ENCODE measurements around the gene SLC25A6.
"Not testable (repeated sequence)": the region's sequence is repeated elsewhere in the genome, so short reads cannot be mapped to it uniquely, and the experiment has no call there.

Gene SLC25A6

GRCh38 chrX:1360171-1360570 lies 31.7 kb downstream of the SLC25A6 start:
- H3K4me1 ChIP-seq (ENCODE audit: control insufficient read depth, insufficient read depth, low read length): peaks cover 8% of the 10 kb centered on the region
- H3K27me3 ChIP-seq (ENCODE audit: control insufficient read depth, insufficient read depth, low read length): no peaks in the 10 kb centered on the region

GRCh38 chrX:1359477-1359873 lies 32.4 kb downstream of the SLC25A6 start:
- peaks cover 16% of the 10 kb centered on the region for H3K36me3 ChIP-seq (ENCODE audit: control insufficient read depth, insufficient read depth, low read length)
- H3K4me3 ChIP-seq (ENCODE audit: low read depth, low read length): no peak overlapping the region
- H3K27me3 ChIP-seq (ENCODE audit: control insufficient read depth, insufficient read depth, low read length): no peaks in the 10 kb centered on the region
- H3K4me1 ChIP-seq (ENCODE audit: control insufficient read depth, insufficient read depth, low read length): peaks cover 8% of the 10 kb centered on the region
- H3K9me3 ChIP-seq (ENCODE audit: control insufficient read depth, insufficient read depth, low read depth, low read length): peaks cover 5% of the 10 kb centered on the region
- no peak overlapping the region for H3K27ac ChIP-seq (ENCODE audit: low read depth, low read length)
- no peak overlapping the region for H3K9ac ChIP-seq (ENCODE audit: low read length)

More at GRCh38 chrX:1360171-1360570, 31.7 kb downstream of the SLC25A6 start:
- Histone ChIP-seq H3K4me3 (ENCODE audit: low read depth, low read length) (no peak overlapping the region), H3K36me3 (ENCODE audit: control insufficient read depth, insufficient read depth, low read length) (peaks cover 16% of the 10 kb centered on the region), H3K9ac (ENCODE audit: low read length) (no peak overlapping the region), H3K27ac (ENCODE audit: low read depth, low read length) (no peak overlapping the region), H3K9me3 (ENCODE audit: control insufficient read depth, insufficient read depth, low read depth, low read length) (peaks cover 5% of the 10 kb centered on the region)

- Histone ChIP-seq H3K4me1 (ENCODE audit: control insufficient read depth, insufficient read depth, low read length) (peaks cover 8% of the 10 kb centered on the region), H3K27ac (ENCODE audit: low read depth, low read length) (no peak overlapping the region), H3K9me3 (ENCODE audit: control insufficient read depth, insufficient read depth, low read depth, low read length) (peaks cover 5% of the 10 kb centered on the region), H3K4me3 (ENCODE audit: low read depth, low read length) (no peak overlapping the region), H3K27me3 (ENCODE audit: control insufficient read depth, insufficient read depth, low read length) (no peaks in the 10 kb centered on the region), H3K36me3 (ENCODE audit: control insufficient read depth, insufficient read depth, low read length) (peaks cover 16% of the 10 kb centered on the region), H3K9ac (ENCODE audit: low read length) (no peak overlapping the region)
Measured at GRCh38 chrX:1358793-1359476, 33.0 kb downstream of the SLC25A6 start.

GRCh38 chrX:1357993-1358392 lies 33.9 kb downstream of the SLC25A6 start:
- peaks cover 5% of the 10 kb centered on the region for H3K9me3 ChIP-seq (ENCODE audit: control insufficient read depth, insufficient read depth, low read depth, low read length)
- H3K4me1 ChIP-seq (ENCODE audit: control insufficient read depth, insufficient read depth, low read length): peaks cover 8% of the 10 kb centered on the region
- H3K27ac ChIP-seq (ENCODE audit: low read depth, low read length): no peak overlapping the region
- no peaks in the 10 kb centered on the region for H3K27me3 ChIP-seq (ENCODE audit: control insufficient read depth, insufficient read depth, low read length)
- H3K36me3 ChIP-seq (ENCODE audit: control insufficient read depth, insufficient read depth, low read length): peaks cover 15% of the 10 kb centered on the region
- H3K9ac ChIP-seq (ENCODE audit: low read length): no peak overlapping the region
- no peak overlapping the region for H3K4me3 ChIP-seq (ENCODE audit: low read depth, low read length)

- no peaks in the 10 kb centered on the region for H3K27me3 ChIP-seq (ENCODE audit: control insufficient read depth, insufficient read depth, low read length)
- peak overlapping the region; percentile 40 for H3K9ac ChIP-seq (ENCODE audit: low read length)
- peaks cover 5% of the 10 kb centered on the region for H3K9me3 ChIP-seq (ENCODE audit: control insufficient read depth, insufficient read depth, low read depth, low read length)
- H3K4me1 ChIP-seq (ENCODE audit: control insufficient read depth, insufficient read depth, low read length): peaks cover 8% of the 10 kb centered on the region
- peak overlapping the region; percentile 71; the same call in 1 of the 2 replicates for H3K27ac ChIP-seq (ENCODE audit: low read depth, low read length)
- peaks cover 11% of the 10 kb centered on the region for H3K36me3 ChIP-seq (ENCODE audit: control insufficient read depth, insufficient read depth, low read length)
- H3K4me3 ChIP-seq (ENCODE audit: low read depth, low read length): no peak overlapping the region
Measured at GRCh38 chrX:1355131-1356046, 36.5 kb downstream of the SLC25A6 start.

GRCh38 chrX:1354036-1355019 lies 37.6 kb downstream of the SLC25A6 start:
- Histone ChIP-seq H3K36me3 (ENCODE audit: control insufficient read depth, insufficient read depth, low read length) (peaks cover 11% of the 10 kb centered on the region), H3K27me3 (ENCODE audit: control insufficient read depth, insufficient read depth, low read length) (no peaks in the 10 kb centered on the region), H3K4me3 (ENCODE audit: low read depth, low read length) (no peak overlapping the region), H3K9ac (ENCODE audit: low read length) (no peak overlapping the region), H3K9me3 (ENCODE audit: control insufficient read depth, insufficient read depth, low read depth, low read length) (peaks cover 5% of the 10 kb centered on the region), H3K4me1 (ENCODE audit: control insufficient read depth, insufficient read depth, low read length) (peaks cover 8% of the 10 kb centered on the region), H3K27ac (ENCODE audit: low read depth, low read length) (no peak overlapping the region)

- Histone ChIP-seq H3K27me3 (ENCODE audit: control insufficient read depth, insufficient read depth, low read length) (no peaks in the 10 kb centered on the region), H3K27ac (ENCODE audit: low read depth, low read length) (no peak overlapping the region), H3K4me1 (ENCODE audit: control insufficient read depth, insufficient read depth, low read length) (peaks cover 8% of the 10 kb centered on the region), H3K36me3 (ENCODE audit: control insufficient read depth, insufficient read depth, low read length) (no peaks in the 10 kb centered on the region), H3K9ac (ENCODE audit: low read length) (no peak overlapping the region), H3K4me3 (ENCODE audit: low read depth, low read length) (no peak overlapping the region), H3K9me3 (ENCODE audit: control insufficient read depth, insufficient read depth, low read depth, low read length) (no peaks in the 10 kb centered on the region)
Measured at GRCh38 chrX:1351981-1352714, 39.8 kb downstream of the SLC25A6 start.

GRCh38 chrX:1349606-1350005 lies 42.3 kb downstream of the SLC25A6 start:
- H3K9me3 ChIP-seq (ENCODE audit: control insufficient read depth, insufficient read depth, low read depth, low read length); H3K4me3 ChIP-seq (ENCODE audit: low read depth, low read length); H3K27ac ChIP-seq (ENCODE audit: low read depth, low read length); H3K27me3 ChIP-seq (ENCODE audit: control insufficient read depth, insufficient read depth, low read length); H3K36me3 ChIP-seq (ENCODE audit: control insufficient read depth, insufficient read depth, low read length); H3K4me1 ChIP-seq (ENCODE audit: control insufficient read depth, insufficient read depth, low read length); H3K9ac ChIP-seq (ENCODE audit: low read length): not testable (repeated sequence)

GRCh38 chrX:1341545-1342184 lies 50.2 kb downstream of the SLC25A6 start:
- no peak overlapping the region for H3K27ac ChIP-seq (ENCODE audit: low read depth, low read length)
- peaks cover 14% of the 10 kb centered on the region for H3K9me3 ChIP-seq (ENCODE audit: control insufficient read depth, insufficient read depth, low read depth, low read length)
- H3K9ac ChIP-seq (ENCODE audit: low read length): no peak overlapping the region
- no peaks in the 10 kb centered on the region for H3K27me3 ChIP-seq (ENCODE audit: control insufficient read depth, insufficient read depth, low read length)
- H3K4me1 ChIP-seq (ENCODE audit: control insufficient read depth, insufficient read depth, low read length): no peaks in the 10 kb centered on the region
- H3K4me3 ChIP-seq (ENCODE audit: low read depth, low read length): no peak overlapping the region
- H3K36me3 ChIP-seq (ENCODE audit: control insufficient read depth, insufficient read depth, low read length): no peaks in the 10 kb centered on the region

All from HUES6 (cell line).